ENCODE results near the gene GRK5. TPM values are rescaled to one million over a fixed set of nuclear protein-coding genes. Genes with fewer than 3 reads are reported as not detected.

The GRK5 gene
- total RNA-seq, 1 donor from 2014 or later, result 12.5 TPM

DNA sequence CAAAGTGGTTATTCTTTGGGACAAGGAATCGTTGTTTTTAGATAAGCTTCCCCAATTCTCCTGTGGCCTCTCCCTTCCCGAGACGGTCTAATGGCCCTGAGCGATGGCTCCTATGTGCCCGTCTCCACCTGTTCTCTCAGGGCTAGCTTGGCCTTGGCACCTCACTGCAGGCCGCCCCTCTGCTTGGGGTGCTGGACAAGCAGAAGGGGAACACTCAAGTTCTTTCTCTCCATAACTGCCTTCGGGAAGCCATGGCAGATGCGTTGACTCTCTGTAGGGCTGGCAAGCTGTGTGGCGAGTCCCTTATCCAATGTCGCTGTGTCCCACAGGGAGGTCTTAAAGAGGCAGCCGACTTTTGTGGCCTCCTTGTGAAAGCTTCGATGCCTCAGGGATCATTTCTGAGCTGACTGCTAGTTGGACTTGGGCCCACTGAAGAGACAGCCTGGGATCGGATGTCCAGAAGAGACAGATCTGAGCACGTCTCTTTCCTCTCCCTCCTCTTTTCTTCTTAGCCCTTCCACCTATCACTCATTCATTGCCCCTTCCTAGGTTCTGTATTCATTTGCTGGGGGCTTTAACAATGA lies 70.8 kb downstream of the GRK5 start:
- Histone ChIP-seq H3K4me1 (ENCODE audit: control insufficient read depth in 3 of 3, insufficient read depth in 3 of 3, low read length in 3 of 3) (peaks cover 48 to 57% (median 56%) of the 10 kb centered on the region in 3 donors), H3K27me3 (ENCODE audit: control insufficient read depth in 3 of 3, insufficient read depth in 3 of 3, low read length in 3 of 3) (no peaks in the 10 kb centered on the region), H3K27ac (ENCODE audit: low read depth, low read length) (peak overlapping the region; percentile 40), H3K9ac (ENCODE audit: low read depth in 1 of 3, low read length in 3 of 3) (no peak overlapping the region), H3K9me3 (ENCODE audit: control insufficient read depth in 3 of 3, low read length in 3 of 3) (no peaks in the 10 kb centered on the region), H3K4me3 (ENCODE audit: low read length in 3 of 3) (no peak overlapping the region), H3K36me3 (ENCODE audit: control insufficient read depth in 3 of 3, insufficient read depth in 3 of 3, low read length in 3 of 3) (no peaks in the 10 kb centered on the region)

GRCh38 chr10:119279441-119279840 lies 72.1 kb downstream of the GRK5 start:
- peaks cover 58 to 62% (median 62%) of the 10 kb centered on the region in 3 donors for H3K4me1 ChIP-seq (ENCODE audit: control insufficient read depth in 3 of 3, insufficient read depth in 3 of 3, low read length in 3 of 3)
- no peak overlapping the region for H3K4me3 ChIP-seq (ENCODE audit: low read length in 3 of 3)
- no peaks in the 10 kb centered on the region for H3K27me3 ChIP-seq (ENCODE audit: control insufficient read depth in 3 of 3, insufficient read depth in 3 of 3, low read length in 3 of 3)
- no peaks in the 10 kb centered on the region for H3K9me3 ChIP-seq (ENCODE audit: control insufficient read depth in 3 of 3, low read length in 3 of 3)
- H3K9ac ChIP-seq (ENCODE audit: low read depth in 1 of 3, low read length in 3 of 3), result no peak overlapping the region
- H3K27ac ChIP-seq (ENCODE audit: low read depth, low read length), result no peak overlapping the region
- H3K36me3 ChIP-seq (ENCODE audit: control insufficient read depth in 3 of 3, insufficient read depth in 3 of 3, low read length in 3 of 3), result no peaks in the 10 kb centered on the region

DNA sequence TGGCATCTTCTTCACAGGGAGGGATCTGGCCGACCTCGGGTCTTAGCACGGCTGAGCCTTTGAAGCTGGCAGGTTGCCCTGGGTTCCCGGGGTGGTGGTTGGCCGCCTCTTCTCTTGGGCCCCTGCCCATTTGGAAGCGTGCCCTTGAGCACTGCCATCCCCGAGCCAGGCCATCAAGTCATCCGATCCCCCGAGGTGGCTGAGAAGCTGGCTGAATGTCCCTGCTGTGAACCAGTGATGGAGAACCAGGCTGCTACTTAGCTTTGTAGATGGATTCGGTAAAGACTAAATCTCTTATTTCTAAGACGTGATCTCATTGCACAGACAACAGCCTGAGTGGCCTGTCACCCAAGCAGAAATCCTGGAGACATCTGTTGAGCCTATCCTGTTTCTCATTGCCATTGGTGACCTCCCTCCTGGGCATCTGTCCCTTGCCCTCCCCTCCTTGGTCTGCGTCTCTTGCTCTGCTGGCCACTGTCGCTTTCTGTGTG lies 74.3 kb downstream of the GRK5 start:
- Histone ChIP-seq H3K4me1 (ENCODE audit: control insufficient read depth in 3 of 3, insufficient read depth in 3 of 3, low read length in 3 of 3) (peaks cover 65 to 77% (median 69%) of the 10 kb centered on the region in 3 donors), H3K4me3 (ENCODE audit: low read length in 3 of 3) (peak overlapping the region in 2 of 3 donors; percentile 12 to 41), H3K27ac (ENCODE audit: low read depth, low read length) (peak overlapping the region; percentile 60), H3K27me3 (ENCODE audit: control insufficient read depth in 3 of 3, insufficient read depth in 3 of 3, low read length in 3 of 3) (no peaks in the 10 kb centered on the region), H3K9ac (ENCODE audit: low read depth in 1 of 3, low read length in 3 of 3) (peak overlapping the region in 1 of 3 donors; percentile 57), H3K36me3 (ENCODE audit: control insufficient read depth in 3 of 3, insufficient read depth in 3 of 3, low read length in 3 of 3) (no peaks in the 10 kb centered on the region), H3K9me3 (ENCODE audit: control insufficient read depth in 3 of 3, low read length in 3 of 3) (no peaks in the 10 kb centered on the region)

DNA sequence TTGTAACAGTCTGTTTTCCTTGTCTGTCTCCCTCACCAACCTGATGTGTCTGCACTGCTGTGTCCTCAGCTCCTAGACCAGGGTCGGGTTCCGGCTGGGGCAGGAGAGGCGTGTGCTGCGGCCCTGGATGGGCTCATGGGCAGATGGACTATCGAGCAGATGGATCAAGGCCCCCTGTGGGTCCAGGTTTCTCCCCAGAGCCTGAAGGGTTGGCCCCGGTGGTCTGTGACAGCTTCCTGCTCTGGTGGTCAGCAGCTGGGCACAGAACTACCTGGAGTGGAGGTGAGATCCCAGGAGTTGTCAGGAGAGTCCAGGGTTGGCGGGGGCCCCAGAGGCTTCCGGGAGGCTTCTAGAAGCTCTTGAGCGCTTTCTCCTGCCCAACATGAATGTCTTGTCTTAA lies 75.1 kb downstream of the GRK5 start:
- H3K4me3 ChIP-seq (ENCODE audit: low read length in 3 of 3), result peak overlapping the region in 1 of 3 donors; percentile 13
- H3K27me3 ChIP-seq (ENCODE audit: control insufficient read depth in 3 of 3, insufficient read depth in 3 of 3, low read length in 3 of 3), result no peaks in the 10 kb centered on the region
- H3K4me1 ChIP-seq (ENCODE audit: control insufficient read depth in 3 of 3, insufficient read depth in 3 of 3, low read length in 3 of 3), result peaks cover 65 to 76% (median 70%) of the 10 kb centered on the region in 3 donors
- H3K9ac ChIP-seq (ENCODE audit: low read depth in 1 of 3, low read length in 3 of 3), result peak overlapping the region; percentile 29 to 66 (median 57)
- no peaks in the 10 kb centered on the region for H3K36me3 ChIP-seq (ENCODE audit: control insufficient read depth in 3 of 3, insufficient read depth in 3 of 3, low read length in 3 of 3)
- no peaks in the 10 kb centered on the region for H3K9me3 ChIP-seq (ENCODE audit: control insufficient read depth in 3 of 3, low read length in 3 of 3)
- peak overlapping the region; percentile 60 for H3K27ac ChIP-seq (ENCODE audit: low read depth, low read length)

DNA sequence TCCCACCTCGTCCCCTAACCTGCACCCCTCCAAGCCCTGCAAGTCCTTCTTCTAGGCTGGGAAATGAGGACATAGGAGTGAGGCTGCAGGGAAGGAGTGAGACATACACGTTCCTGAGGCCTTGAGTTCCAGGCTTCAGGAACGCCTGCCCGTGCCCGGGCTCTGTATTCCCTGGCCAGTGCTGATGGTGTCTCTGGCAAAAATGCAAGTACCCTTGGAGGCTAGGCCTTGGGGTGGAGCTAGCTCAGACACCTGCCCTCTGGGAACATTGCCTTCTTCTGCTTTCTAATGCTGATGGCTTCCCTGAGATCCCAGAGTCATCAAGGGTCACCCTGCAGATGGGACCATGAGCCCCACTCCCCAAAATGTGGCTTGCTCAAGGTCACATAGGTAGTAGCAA lies 76.0 kb downstream of the GRK5 start:
- no peak overlapping the region for H3K27ac ChIP-seq (ENCODE audit: low read depth, low read length)
- no peaks in the 10 kb centered on the region for H3K27me3 ChIP-seq (ENCODE audit: control insufficient read depth in 3 of 3, insufficient read depth in 3 of 3, low read length in 3 of 3)
- H3K9ac ChIP-seq (ENCODE audit: low read depth in 1 of 3, low read length in 3 of 3), result peak overlapping the region in 1 of 3 donors; percentile 40
- H3K36me3 ChIP-seq (ENCODE audit: control insufficient read depth in 3 of 3, insufficient read depth in 3 of 3, low read length in 3 of 3), result no peaks in the 10 kb centered on the region
- no peak overlapping the region for H3K4me3 ChIP-seq (ENCODE audit: low read length in 3 of 3)
- peaks cover 70 to 78% (median 75%) of the 10 kb centered on the region in 3 donors for H3K4me1 ChIP-seq (ENCODE audit: control insufficient read depth in 3 of 3, insufficient read depth in 3 of 3, low read length in 3 of 3)
- H3K9me3 ChIP-seq (ENCODE audit: control insufficient read depth in 3 of 3, low read length in 3 of 3), result no peaks in the 10 kb centered on the region

GRCh38 chr10:119283818-119284217 lies 76.4 kb downstream of the GRK5 start:
- H3K4me3 ChIP-seq (ENCODE audit: low read length in 3 of 3), result no peak overlapping the region
- H3K9ac ChIP-seq (ENCODE audit: low read depth in 1 of 3, low read length in 3 of 3), result peak overlapping the region in 2 of 3 donors; percentile 21 to 40
- peaks cover 71 to 79% (median 75%) of the 10 kb centered on the region in 3 donors for H3K4me1 ChIP-seq (ENCODE audit: control insufficient read depth in 3 of 3, insufficient read depth in 3 of 3, low read length in 3 of 3)
- no peaks in the 10 kb centered on the region for H3K36me3 ChIP-seq (ENCODE audit: control insufficient read depth in 3 of 3, insufficient read depth in 3 of 3, low read length in 3 of 3)
- no peaks in the 10 kb centered on the region for H3K27me3 ChIP-seq (ENCODE audit: control insufficient read depth in 3 of 3, insufficient read depth in 3 of 3, low read length in 3 of 3)
- no peak overlapping the region for H3K27ac ChIP-seq (ENCODE audit: low read depth, low read length)
- H3K9me3 ChIP-seq (ENCODE audit: control insufficient read depth in 3 of 3, low read length in 3 of 3), result no peaks in the 10 kb centered on the region

GRCh38 chr10:119284679-119285096 lies 77.3 kb downstream of the GRK5 start:
- peak overlapping the region in 1 of 3 donors; percentile 9 for H3K4me3 ChIP-seq (ENCODE audit: low read length in 3 of 3)
- no peaks in the 10 kb centered on the region for H3K27me3 ChIP-seq (ENCODE audit: control insufficient read depth in 3 of 3, insufficient read depth in 3 of 3, low read length in 3 of 3)
- peak overlapping the region in 1 of 3 donors; percentile 57 for H3K9ac ChIP-seq (ENCODE audit: low read depth in 1 of 3, low read length in 3 of 3)
- no peaks in the 10 kb centered on the region for H3K36me3 ChIP-seq (ENCODE audit: control insufficient read depth in 3 of 3, insufficient read depth in 3 of 3, low read length in 3 of 3)
- H3K9me3 ChIP-seq (ENCODE audit: control insufficient read depth in 3 of 3, low read length in 3 of 3), result no peaks in the 10 kb centered on the region
- peaks cover 73 to 82% (median 78%) of the 10 kb centered on the region in 3 donors for H3K4me1 ChIP-seq (ENCODE audit: control insufficient read depth in 3 of 3, insufficient read depth in 3 of 3, low read length in 3 of 3)
- no peak overlapping the region for H3K27ac ChIP-seq (ENCODE audit: low read depth, low read length)

DNA sequence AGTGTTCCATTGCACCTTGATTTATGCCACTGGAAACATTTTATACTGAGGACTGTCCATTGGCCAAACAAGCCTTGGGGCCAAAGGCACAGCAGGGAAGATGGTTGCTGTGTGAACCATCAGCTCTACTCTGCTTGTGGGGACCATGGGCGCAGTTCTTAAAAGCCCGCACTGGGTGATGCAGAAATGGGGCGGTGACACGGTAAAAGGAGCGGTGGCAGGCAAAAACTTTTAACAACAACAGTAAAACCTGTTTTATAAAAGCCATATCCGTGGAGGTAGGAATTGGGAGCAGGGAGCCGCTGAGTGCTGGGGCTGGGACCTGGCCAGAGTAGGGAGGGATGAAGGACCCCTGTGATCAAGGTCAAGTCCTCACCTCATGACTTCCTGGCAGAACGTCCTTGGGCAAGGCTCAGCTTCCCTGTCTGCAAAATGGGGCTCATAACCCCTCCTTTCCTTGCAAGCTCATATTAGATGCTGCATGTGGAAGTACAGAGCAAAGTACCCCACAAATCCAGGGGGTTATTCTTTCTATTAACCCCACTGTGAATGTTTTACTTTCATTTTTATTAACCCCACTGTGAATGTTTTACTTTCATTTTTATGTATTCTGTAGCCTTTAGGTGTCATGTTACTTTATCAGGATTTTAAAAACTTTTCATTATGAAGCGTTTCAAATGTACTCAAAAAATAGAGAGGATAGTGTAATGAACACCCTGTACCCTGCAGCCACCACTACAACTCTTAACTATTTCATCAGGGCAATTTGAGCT lies 78.3 kb downstream of the GRK5 start:
- Histone ChIP-seq H3K4me3 (ENCODE audit: low read length in 3 of 3) (no peak overlapping the region), H3K9ac (ENCODE audit: low read depth in 1 of 3, low read length in 3 of 3) (no peak overlapping the region), H3K4me1 (ENCODE audit: control insufficient read depth in 3 of 3, insufficient read depth in 3 of 3, low read length in 3 of 3) (peaks cover 73 to 80% (median 75%) of the 10 kb centered on the region in 3 donors), H3K27me3 (ENCODE audit: control insufficient read depth in 3 of 3, insufficient read depth in 3 of 3, low read length in 3 of 3) (no peaks in the 10 kb centered on the region), H3K9me3 (ENCODE audit: control insufficient read depth in 3 of 3, low read length in 3 of 3) (no peaks in the 10 kb centered on the region), H3K27ac (ENCODE audit: low read depth, low read length) (no peak overlapping the region), H3K36me3 (ENCODE audit: control insufficient read depth in 3 of 3, insufficient read depth in 3 of 3, low read length in 3 of 3) (no peaks in the 10 kb centered on the region)

- H3K27ac ChIP-seq (ENCODE audit: low read depth, low read length), result no peak overlapping the region
- no peak overlapping the region for H3K4me3 ChIP-seq (ENCODE audit: low read length in 3 of 3)
- no peak overlapping the region for H3K9ac ChIP-seq (ENCODE audit: low read depth in 1 of 3, low read length in 3 of 3)
- no peaks in the 10 kb centered on the region for H3K9me3 ChIP-seq (ENCODE audit: control insufficient read depth in 3 of 3, low read length in 3 of 3)
- no peaks in the 10 kb centered on the region for H3K36me3 ChIP-seq (ENCODE audit: control insufficient read depth in 3 of 3, insufficient read depth in 3 of 3, low read length in 3 of 3)
- no peaks in the 10 kb centered on the region for H3K27me3 ChIP-seq (ENCODE audit: control insufficient read depth in 3 of 3, insufficient read depth in 3 of 3, low read length in 3 of 3)
- H3K4me1 ChIP-seq (ENCODE audit: control insufficient read depth in 3 of 3, insufficient read depth in 3 of 3, low read length in 3 of 3), result peaks cover 69 to 75% (median 73%) of the 10 kb centered on the region in 3 donors
Observed at GRCh38 chr10:119286516-119286915, 79.1 kb downstream of the GRK5 start.

Measured in skeletal muscle tissue (tissue), 4 donors.